Loucy (cell line): ENCODE results near the gene KPNA1.

ENCODE experiments used
- EZH2phosphoT487 ChIP-seq: fragments of 200-600 bp; IDR thresholded peaks from 2 replicates; pipeline ENCODE4 v1.6.1; 2018; ENCODE audit warnings: antibody characterized with exemption, mild to moderate bottlenecking, moderate library complexity, borderline replicate concordance
- TF ChIP-seq, protein P1 (sequence below): fragments of 200-600 bp; sonication (generic); conservative IDR thresholded peaks from 2 replicates; pipeline ENCODE4 v1.5.1; 2014; ENCODE audit warnings: mild to moderate bottlenecking, antibody characterized with exemption, low read length

GRCh38 chr3:122538956-122539490 is 24.3 kb upstream of the KPNA1 start:
- TF ChIP-seq, protein P1, sequence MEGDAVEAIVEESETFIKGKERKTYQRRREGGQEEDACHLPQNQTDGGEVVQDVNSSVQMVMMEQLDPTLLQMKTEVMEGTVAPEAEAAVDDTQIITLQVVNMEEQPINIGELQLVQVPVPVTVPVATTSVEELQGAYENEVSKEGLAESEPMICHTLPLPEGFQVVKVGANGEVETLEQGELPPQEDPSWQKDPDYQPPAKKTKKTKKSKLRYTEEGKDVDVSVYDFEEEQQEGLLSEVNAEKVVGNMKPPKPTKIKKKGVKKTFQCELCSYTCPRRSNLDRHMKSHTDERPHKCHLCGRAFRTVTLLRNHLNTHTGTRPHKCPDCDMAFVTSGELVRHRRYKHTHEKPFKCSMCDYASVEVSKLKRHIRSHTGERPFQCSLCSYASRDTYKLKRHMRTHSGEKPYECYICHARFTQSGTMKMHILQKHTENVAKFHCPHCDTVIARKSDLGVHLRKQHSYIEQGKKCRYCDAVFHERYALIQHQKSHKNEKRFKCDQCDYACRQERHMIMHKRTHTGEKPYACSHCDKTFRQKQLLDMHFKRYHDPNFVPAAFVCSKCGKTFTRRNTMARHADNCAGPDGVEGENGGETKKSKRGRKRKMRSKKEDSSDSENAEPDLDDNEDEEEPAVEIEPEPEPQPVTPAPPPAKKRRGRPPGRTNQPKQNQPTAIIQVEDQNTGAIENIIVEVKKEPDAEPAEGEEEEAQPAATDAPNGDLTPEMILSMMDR = no peak
- TF ChIP-seq EZH2phosphoT487 = no peak
